ENCODE results near the gene NME3. TPM values are rescaled to one million over a fixed set of nuclear protein-coding genes. Genes with fewer than 3 reads are reported as not detected.

The NME3 gene
- total RNA-seq, 1 experiment from 2014 or later, result 86.8 TPM

DNA sequence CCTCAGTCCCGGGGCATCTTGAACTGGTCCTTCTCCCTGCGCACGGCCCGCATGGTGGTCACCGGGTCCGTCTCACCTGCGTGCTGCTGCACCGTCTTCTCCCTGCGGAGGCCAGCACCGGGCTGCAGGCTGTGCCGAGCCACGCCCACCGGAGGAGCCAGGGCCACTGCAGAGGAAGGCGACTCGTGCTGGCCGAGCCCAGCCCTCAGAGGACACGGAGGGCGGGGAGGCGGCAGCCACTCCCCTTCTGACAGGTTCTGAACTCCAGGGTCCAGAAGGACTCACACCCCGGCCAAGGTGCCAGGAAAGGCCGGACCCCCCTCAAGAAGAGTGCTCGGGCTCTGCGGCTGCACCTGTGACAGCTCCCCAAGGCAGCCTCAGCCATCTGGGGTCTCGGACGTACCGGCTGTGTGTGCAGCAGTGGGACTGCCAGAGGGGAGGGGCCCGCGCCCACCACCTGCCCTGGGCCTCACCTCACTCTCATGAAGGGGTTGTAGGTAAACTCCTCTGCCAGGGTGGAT lies 38.0 kb upstream of the NME3 start:
- ChIA-PET POLR2A (no interaction called here), CTCF (interaction anchor here (0.9 kb wide), 1 partner anchor 86 kb away, joined by 3 read pairs; no protein-coding TSS in a partner anchor)
- no peak overlapping the region for H3K4me3 Mint-ChIP-seq
- no peaks in the 10 kb centered on the region; the same call in 1 of the 2 replicates for H3K27me3 Mint-ChIP-seq (ENCODE audit: low read depth)
- no peak overlapping the region for H3K27ac Mint-ChIP-seq
- DNase-seq (ENCODE audit: low spot score) (peak; percentile 83), ATAC-seq (peak; percentile 98)
- TF ChIP-seq MAX (CRISPR knock-in tag; IDR thresholded peaks at IDR 0.05) (peak; percentile 51; the same call in 1 of the 2 replicates), RELA (CRISPR knock-in tag; IDR thresholded peaks at IDR 0.05; ENCODE audit: borderline replicate concordance) (no peak), ZNF121 (CRISPR knock-in tag; IDR thresholded peaks at IDR 0.05) (no peak), CBFB (CRISPR knock-in tag; IDR thresholded peaks at IDR 0.05; ENCODE audit: low read depth) (no peak), KAT7 (CRISPR knock-in tag; IDR thresholded peaks at IDR 0.05; ENCODE audit: borderline replicate concordance) (no peak), MXD4 (CRISPR knock-in tag; IDR thresholded peaks at IDR 0.05; ENCODE audit: borderline replicate concordance) (no peak), GABPB1 (CRISPR knock-in tag; IDR thresholded peaks at IDR 0.05) (no peak), SP1 (CRISPR knock-in tag; conservative IDR thresholded peaks at IDR 0.05) (0 out of 2 replicates have a peak, but pooled peaks have one; percentile 41), ZNF425 (CRISPR knock-in tag; conservative IDR thresholded peaks at IDR 0.05) (no peak)
- TF ChIP-seq, protein P1, sequence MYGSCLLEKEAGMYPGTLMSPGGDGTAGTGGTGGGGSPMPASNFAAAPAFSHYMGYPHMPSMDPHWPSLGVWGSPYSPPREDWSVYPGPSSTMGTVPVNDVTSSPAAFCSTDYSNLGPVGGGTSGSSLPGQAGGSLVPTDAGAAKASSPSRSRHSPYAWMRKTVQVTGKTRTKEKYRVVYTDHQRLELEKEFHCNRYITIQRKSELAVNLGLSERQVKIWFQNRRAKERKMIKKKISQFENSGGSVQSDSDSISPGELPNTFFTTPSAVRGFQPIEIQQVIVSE (CRISPR knock-in tag; IDR thresholded peaks at IDR 0.05; ENCODE audit: borderline replicate concordance), result no peak
- no peaks in the 10 kb centered on the region for H3K4me1 Mint-ChIP-seq
- peaks cover 4% of the 10 kb centered on the region; the same call in 1 of the 2 replicates for H3K9me3 Mint-ChIP-seq
- H3K36me3 Mint-ChIP-seq, result peaks cover 14% of the 10 kb centered on the region

- no peak overlapping the region for H3K27ac Mint-ChIP-seq
Measured at GRCh38 chr16:1808691-1809090, 37.3 kb upstream of the NME3 start.

More at GRCh38 chr16:1808691-1809090, 37.3 kb upstream of the NME3 start:
- no peaks in the 10 kb centered on the region for H3K4me1 Mint-ChIP-seq
- no peak for ATAC-seq
- peaks cover 7% of the 10 kb centered on the region; the same call in 1 of the 2 replicates for H3K9me3 Mint-ChIP-seq
- ChIA-PET CTCF (no interaction called here), POLR2A (no interaction called here)
- TF ChIP-seq EMX1 (CRISPR knock-in tag; IDR thresholded peaks at IDR 0.05), result no peak
- TF ChIP-seq ZNF423 (CRISPR knock-in tag; IDR thresholded peaks at IDR 0.05), result no peak
- TF ChIP-seq USF1 (CRISPR knock-in tag; IDR thresholded peaks at IDR 0.05), result no peak
- no peak for TF ChIP-seq E2F1 (CRISPR knock-in tag; IDR thresholded peaks at IDR 0.05)
- TF ChIP-seq ZNF317 (CRISPR knock-in tag; IDR thresholded peaks at IDR 0.05; ENCODE audit: borderline replicate concordance, low read depth), result no peak
- no peak for TF ChIP-seq GRHL2 (CRISPR knock-in tag; IDR thresholded peaks at IDR 0.05; ENCODE audit: insufficient replicate concordance, severe bottlenecking)
- TF ChIP-seq E2F4 (CRISPR knock-in tag; IDR thresholded peaks at IDR 0.05; ENCODE audit: borderline replicate concordance, low read depth), result no peak
- TF ChIP-seq SMAD4 (CRISPR knock-in tag; IDR thresholded peaks at IDR 0.05), result no peak
- TF ChIP-seq FOXJ3 (CRISPR knock-in tag; IDR thresholded peaks at IDR 0.05; ENCODE audit: borderline replicate concordance), result no peak
- TF ChIP-seq ZNF121 (CRISPR knock-in tag; IDR thresholded peaks at IDR 0.05), result no peak
- no peak for TF ChIP-seq KAT7 (CRISPR knock-in tag; IDR thresholded peaks at IDR 0.05; ENCODE audit: borderline replicate concordance)
- TF ChIP-seq ZNF232 (CRISPR knock-in tag; IDR thresholded peaks at IDR 0.05), result no peak
- no peak for TF ChIP-seq JUN (CRISPR knock-in tag; IDR thresholded peaks at IDR 0.05)
- TF ChIP-seq FOXK1 (CRISPR knock-in tag; IDR thresholded peaks at IDR 0.05), result no peak
- TF ChIP-seq, protein P1 (CRISPR knock-in tag; IDR thresholded peaks at IDR 0.05; ENCODE audit: borderline replicate concordance), result no peak
- TF ChIP-seq ATF3 (CRISPR knock-in tag; conservative IDR thresholded peaks at IDR 0.05), result no peak
- TF ChIP-seq TEAD1 (CRISPR knock-in tag; IDR thresholded peaks at IDR 0.05), result no peak
- no peak for TF ChIP-seq RORB (CRISPR knock-in tag; IDR thresholded peaks at IDR 0.05)
- TF ChIP-seq IRF1 (CRISPR knock-in tag; IDR thresholded peaks at IDR 0.05), result no peak
- no peak overlapping the region for H3K4me3 Mint-ChIP-seq
- H3K27me3 Mint-ChIP-seq (ENCODE audit: low read depth), result no peaks in the 10 kb centered on the region; the same call in 1 of the 2 replicates
- peaks cover 14% of the 10 kb centered on the region for H3K36me3 Mint-ChIP-seq
- DNase-seq (ENCODE audit: low spot score), result no peak
